GM20431 (cell line): ENCODE results near the gene INTS4.
"Not testable (repeated sequence)": the region's sequence is repeated elsewhere in the genome, so short reads cannot be mapped to it uniquely, and the experiment has no call there.

Experiments
- in situ Hi-C: fragments of 300-500 bp; cut with MseI, MboI; formaldehyde crosslinking; loops from one replicate; pipeline ENCODE4 v1.15.0; 2020; ENCODE audit warnings: low sequenced_read_pairs; ENCODE audit not compliant: unreplicated experiment

INTS4 gene

DNA sequence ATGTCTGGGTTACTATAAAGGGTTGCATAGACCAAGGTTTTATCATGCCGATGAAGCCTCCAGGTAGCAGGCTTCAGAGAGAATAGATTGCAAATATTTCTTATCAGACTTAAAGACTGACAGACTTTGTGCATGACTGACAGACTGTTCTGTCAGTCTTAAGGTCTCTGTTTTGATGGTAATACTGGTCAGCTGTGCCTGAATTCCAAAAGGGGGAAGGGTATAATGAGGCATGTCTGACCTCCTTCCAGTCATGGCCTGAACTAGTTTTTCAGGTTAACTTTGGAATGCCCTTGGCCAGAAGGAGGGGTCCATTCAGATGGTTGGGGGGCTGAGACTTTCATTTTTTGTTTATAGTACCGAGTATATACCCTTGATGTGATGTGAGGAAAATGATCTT is 33.3 kb upstream of the INTS4 start:
- in situ Hi-C loops: no loop called here

DNA sequence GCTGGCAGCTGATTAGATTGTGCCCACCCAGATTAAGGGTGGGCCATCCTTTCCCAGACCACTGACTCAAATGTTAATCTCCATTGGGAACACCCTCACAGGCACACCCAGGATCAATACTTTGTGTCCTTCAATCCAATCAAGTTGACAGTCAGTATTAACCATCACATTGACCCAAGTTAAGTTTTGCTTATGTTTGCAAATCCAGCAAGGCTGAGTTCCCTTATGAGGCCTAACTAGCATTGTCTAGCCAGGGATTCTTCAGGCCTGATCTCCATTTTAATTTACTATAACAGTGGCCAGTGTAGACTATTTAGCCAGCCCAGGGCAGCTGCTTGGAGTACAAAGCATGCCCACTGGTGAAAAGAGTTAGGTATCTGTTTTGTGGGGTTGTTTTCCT is 30.9 kb upstream of the INTS4 start:
- in situ Hi-C loops: no loop called here

DNA sequence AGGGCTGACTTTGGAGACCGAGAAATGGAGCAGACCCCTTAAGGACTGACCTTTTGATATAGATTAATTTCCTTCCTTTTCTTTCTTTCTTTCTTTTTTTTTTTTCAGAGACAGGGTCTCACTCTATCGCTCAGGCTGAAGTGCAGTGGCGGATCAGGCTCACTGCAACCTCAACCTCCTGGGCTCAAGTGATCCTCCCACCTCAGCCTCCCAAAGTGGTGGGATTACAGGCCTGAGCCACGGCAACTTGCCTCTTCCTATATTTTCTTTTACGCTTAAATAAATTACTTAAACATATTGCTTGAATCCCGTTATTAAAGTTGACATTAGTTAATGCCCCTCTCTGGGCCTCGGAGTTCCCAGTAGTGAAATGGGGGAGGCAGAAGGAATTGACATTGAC is 29.0 kb upstream of the INTS4 start:
- in situ Hi-C loops: no loop called here

DNA sequence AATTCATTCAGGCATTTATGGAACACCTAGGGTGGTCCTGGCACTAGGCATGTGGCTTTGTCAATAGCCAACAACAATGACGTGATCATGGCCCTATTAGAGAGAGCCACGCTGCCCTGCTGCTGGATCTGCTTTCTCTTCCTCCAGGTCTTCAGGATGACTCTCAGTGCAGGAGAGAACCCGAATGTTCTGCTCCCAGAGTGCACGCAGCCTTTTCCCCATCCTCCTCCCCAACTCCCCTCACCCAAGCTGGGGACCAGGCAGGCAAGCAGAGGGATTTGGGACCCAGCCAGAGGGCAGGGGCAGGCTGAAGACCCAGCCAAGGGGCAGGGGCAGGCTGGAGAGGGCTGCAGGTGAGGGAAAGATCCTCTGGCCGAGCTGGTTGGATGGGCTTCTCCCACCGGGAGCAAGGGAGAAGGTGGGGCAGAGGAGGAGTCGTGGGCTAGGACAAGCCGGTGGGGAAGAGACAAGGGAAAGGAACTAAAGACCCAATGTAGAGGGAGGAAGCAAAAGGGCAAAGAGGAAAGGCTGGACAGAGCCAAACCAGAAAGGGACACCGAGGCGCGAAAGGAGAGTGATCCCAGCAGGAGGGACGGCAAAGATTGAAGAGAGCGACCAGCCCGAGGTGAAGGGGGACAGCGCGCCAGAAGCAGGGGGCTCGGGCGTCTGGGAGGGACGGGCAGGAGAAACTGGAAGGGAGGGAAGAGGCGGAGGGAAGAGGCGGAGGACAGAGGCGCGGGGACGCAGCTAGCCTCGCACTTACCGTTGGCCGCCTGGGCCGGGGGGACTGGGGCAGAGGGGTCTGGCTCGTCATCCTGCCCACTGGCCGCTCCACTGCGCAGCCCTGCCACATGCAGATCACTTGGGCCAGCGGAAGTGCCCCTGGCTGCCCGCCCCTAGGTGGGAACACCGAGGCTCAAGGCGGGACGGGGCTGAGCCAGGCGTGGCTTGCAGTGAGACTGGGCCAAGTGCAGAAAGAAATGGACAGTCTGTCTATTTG is 28.2 kb upstream of the INTS4 start, which contains the start of gene KCTD14:
TSS of gene KCTD14 (minus strand) at position 880 of the 1,000 bp plus-strand sequence. CDS start at position 853, 27 bp downstream.
- in situ Hi-C loops: no loop called here

- in situ Hi-C loops: no loop called here
These were observed 27.1 kb upstream of the INTS4 start for GRCh38 chr11:78021611-78022010.

GRCh38 chr11:78020246-78020645 is 25.8 kb upstream of the INTS4 start:
- in situ Hi-C loops: no loop called here

GRCh38 chr11:78019808-78020207 is 25.3 kb upstream of the INTS4 start:
- in situ Hi-C loops: no loop called here

GRCh38 chr11:78015878-78016277 is 21.4 kb upstream of the INTS4 start:
- in situ Hi-C loops: no loop called here

DNA sequence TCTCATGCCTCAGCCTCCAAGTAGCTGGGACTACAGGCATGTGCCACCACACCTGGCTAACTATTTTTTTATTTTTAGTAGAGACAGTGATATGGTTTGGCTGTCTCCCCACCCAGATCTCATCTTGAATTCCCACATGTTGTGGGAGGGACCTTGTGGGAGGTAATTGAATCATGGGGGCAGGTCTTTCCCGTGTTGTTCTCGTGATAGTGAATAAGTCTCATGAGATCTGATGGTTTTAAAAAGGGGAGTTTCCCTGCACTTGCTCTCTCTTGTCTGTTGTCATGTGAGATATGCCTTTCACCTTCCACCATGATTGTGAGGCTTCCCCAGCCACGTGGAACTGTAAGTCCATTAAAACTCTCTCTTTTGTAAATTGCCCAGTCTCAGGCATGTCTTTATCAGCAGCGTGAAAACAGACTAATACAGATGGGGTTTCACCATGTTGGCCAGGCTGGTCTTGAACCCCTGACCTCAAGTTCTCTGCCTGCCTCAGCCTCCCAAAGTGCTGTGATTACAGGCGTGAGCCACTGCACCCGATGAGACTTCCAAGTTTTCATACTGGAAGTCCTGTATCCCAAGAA is 20.6 kb upstream of the INTS4 start:
- in situ Hi-C loops: not testable (repeated sequence)

GRCh38 chr11:78011301-78011700 is 16.8 kb upstream of the INTS4 start:
- in situ Hi-C loops: no loop called here

DNA sequence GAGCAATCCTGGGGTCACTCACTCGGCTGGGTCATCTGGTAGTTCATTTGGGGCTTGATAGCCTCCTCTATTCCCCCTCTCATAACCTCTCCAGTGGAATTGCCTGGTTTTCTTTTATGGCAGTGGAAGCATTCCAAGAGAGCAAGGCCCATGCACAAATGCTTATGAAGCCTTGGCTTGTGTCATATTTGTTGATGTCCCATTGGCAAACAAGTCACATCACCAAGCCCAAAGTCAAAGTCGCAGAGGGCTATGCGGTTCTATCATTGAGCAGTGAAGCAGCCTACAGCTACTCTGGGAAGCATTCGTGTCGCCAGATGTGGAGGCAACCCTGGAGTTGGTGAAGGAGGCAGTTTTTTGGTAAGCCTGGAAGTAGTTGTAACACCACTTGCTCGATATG is 16.3 kb upstream of the INTS4 start:
- in situ Hi-C loops: no loop called here

DNA sequence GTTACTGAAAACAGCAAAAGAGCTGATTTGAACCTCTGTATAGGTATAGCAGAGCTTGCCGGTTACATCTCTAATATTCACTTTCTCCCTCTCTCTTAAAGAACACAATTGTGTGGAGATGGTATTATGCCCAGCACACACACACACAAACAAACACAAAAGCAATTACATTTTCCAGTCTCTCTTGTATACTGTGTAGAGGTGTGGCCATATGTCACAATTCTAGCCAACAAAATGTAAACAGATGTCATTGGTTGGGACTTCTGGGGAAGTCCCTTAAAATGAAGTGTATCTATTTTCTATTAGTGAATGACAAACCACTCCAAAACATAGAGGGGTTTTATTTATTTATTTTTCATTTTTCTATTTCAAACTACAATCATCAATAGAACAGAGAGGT is 15.8 kb upstream of the INTS4 start:
- in situ Hi-C loops: no loop called here

GRCh38 chr11:78009062-78009461 is 14.6 kb upstream of the INTS4 start:
- in situ Hi-C loops: no loop called here

- in situ Hi-C loops: no loop called here
These were observed 5.7 kb upstream of the INTS4 start for GRCh38 chr11:78000193-78000592.

- in situ Hi-C loops: no loop called here
These were observed 5.1 kb upstream of the INTS4 start for GRCh38 chr11:77999446-78000030.

- in situ Hi-C loops: no loop called here
These were observed 566 bp downstream of the INTS4 start for GRCh38 chr11:77993902-77994301.

DNA sequence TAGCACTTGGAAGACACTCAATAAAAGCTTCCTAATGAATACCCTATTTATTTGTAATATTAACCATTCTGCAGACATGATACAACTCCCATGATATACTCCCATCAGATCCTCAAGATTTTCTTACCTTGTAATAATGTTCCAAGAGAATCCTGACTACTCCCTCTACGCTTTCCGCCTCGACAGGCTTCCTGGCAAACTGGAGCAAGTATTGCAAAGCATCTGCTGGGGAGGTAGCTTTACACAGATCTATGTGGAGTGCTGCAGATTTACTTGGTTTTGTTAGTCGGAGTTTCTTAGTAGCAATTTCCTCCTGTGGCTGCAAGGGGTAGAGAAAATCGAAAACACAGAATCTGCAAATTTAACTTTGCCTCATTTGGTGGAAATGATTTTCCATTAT is 3.5 kb downstream of the INTS4 start:
- in situ Hi-C loops: no loop called here

DNA sequence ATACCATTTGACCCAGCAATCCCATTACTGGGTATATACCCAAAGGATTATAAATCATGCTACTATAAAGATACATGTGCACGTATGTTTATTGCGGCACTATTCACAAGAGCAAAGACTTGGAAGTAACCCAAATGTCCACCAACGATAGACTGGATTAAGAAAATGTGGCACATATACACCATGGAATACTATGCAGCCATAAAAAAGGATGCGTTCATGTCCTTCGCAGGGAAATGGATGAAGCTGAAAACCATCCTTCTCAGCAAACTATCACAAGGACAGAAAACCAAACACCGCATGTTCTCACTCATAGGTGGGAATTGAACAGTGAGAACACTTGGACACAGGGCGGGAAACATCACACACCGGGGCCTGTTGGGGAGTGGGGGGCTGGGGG is 8.0 kb downstream of the INTS4 start:
- in situ Hi-C loops: not testable (repeated sequence)

DNA sequence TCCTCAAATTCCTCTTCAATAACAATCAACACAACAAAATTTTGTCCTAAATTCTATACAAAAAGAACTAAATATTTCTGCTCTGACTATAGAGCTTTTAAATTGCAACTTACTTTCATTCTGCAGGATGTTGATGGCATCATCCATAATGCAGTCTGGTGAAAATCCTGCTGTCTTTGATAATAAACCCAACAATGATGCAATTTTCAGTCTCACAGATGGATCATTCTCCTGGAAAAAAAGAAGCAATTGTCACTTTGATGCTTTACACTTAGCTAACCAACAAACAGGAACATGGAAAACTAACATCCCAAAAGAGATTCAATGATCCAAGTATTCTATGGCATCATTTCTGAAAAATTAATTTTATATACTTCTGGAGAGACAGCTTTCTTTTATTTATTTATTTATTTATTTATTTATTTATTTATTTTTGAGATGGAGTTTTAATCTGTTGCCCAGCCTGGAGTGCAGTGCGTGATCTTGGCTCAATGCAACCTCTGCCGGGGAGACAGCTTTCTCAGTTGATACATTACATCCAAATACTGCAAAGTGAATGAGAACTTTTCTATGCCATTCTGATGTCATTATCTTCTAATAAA is 13.0 kb downstream of the INTS4 start:
- in situ Hi-C loops: no loop called here

GRCh38 chr11:77968337-77968736 is 26.1 kb downstream of the INTS4 start:
- in situ Hi-C loops: no loop called here

DNA sequence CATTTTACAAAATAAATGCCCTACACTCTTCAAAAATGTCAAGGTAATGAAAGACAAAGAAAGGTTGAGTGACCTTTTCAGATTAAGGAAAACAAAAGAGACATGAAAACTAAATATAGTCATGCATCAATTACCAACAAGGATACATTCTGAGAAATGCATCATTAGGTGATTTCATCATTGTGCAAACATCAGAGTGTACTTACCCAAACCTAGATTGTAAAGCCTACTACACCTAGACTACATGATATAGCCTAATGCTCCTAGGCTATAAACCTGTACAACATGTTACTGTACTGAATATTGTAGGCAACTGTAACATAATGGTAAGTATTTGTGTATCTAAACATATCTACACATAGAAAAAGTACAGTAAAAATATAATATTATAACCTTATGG is 26.7 kb downstream of the INTS4 start:
- in situ Hi-C loops: no loop called here
